Ectodermal cell (in vitro differentiated cells): Measurements from ENCODE around the gene CATSPER1.
"Not testable (repeated sequence)": the region's sequence is repeated elsewhere in the genome, so short reads cannot be mapped to it uniquely, and the experiment has no call there.

Experiments used
- H3K27ac ChIP-seq: 2 replicates; pipeline ENCODE4 v1.7.0; 2013; ENCODE audit warnings: mild to moderate bottlenecking, low read depth, low read length; ENCODE audit not compliant: insufficient read depth, poor library complexity, severe bottlenecking
- H3K27me3 ChIP-seq: 2 replicates; pipeline ENCODE4 v1.7.0; 2013; ENCODE audit warnings: mild to moderate bottlenecking, low read length; ENCODE audit not compliant: insufficient read depth, control insufficient read depth, poor library complexity, severe bottlenecking
- H3K36me3 ChIP-seq: one replicate; pipeline ENCODE4 v1.7.0; 2013; ENCODE audit warnings: low read length; ENCODE audit not compliant: control insufficient read depth, insufficient read depth
- H3K4me1 ChIP-seq: one replicate; pipeline ENCODE4 v1.7.0; 2013; ENCODE audit warnings: low read length; ENCODE audit not compliant: control insufficient read depth, insufficient read depth
- H3K4me3 ChIP-seq: 2 replicates; pipeline ENCODE4 v1.7.0; 2013; ENCODE audit warnings: low read depth, low read length, control low read depth; ENCODE audit not compliant: insufficient read depth
- H3K9me3 ChIP-seq: 2 replicates; pipeline ENCODE4 v1.7.0; 2013; ENCODE audit warnings: mild to moderate bottlenecking, low read length, moderate library complexity; ENCODE audit not compliant: control insufficient read depth
- WGBS, 2 experiments: methylation state at CpG; one replicate each; pipeline ENCODE4 v1.1.7; 2013; ENCODE audit warnings: missing lambda C conversion rate in 2 of 2; 5-methylcytosine and 5-hydroxymethylcytosine counted together

The CATSPER1 gene

GRCh38 chr11:66012371-66012945 lies 13.8 kb downstream of the CATSPER1 start:
- Histone ChIP-seq H3K4me3 (no peak overlapping the region), H3K4me1 (peaks cover 7% of the 10 kb centered on the region), H3K36me3 (no peaks in the 10 kb centered on the region), H3K9me3 (no peaks in the 10 kb centered on the region), H3K27ac (no peak overlapping the region), H3K27me3 (peaks cover 15% of the 10 kb centered on the region)
- 85 to 87% methylated on average over 11 of the region's 12 CpGs for WGBS, 2 experiments

- Histone ChIP-seq H3K4me3 (no peak within 1 kb of the TSS), H3K36me3 (no peaks in the 10 kb centered on the region), H3K27me3 (peaks cover 15% of the 10 kb centered on the region), H3K9me3 (no peaks in the 10 kb centered on the region), H3K27ac (no peak within 1 kb of the TSS), H3K4me1 (peaks cover 13% of the 10 kb centered on the region)
- 71 to 75% methylated on average over 61 of the region's 61 CpGs for WGBS, 2 experiments
Observed at GRCh38 chr11:66011785-66012303, 14.4 kb downstream of the CATSPER1 start, which contains the start of gene CST6. Gene CST6 (plus strand): TSS chr11:66012008. CDS start chr11:66012045, 37 bp downstream.

GRCh38 chr11:66011239-66011784 lies 15.0 kb downstream of the CATSPER1 start:
- peaks cover 14% of the 10 kb centered on the region for H3K4me1 ChIP-seq
- H3K4me3 ChIP-seq = no peak overlapping the region
- H3K27ac ChIP-seq = no peak overlapping the region
- H3K9me3 ChIP-seq = no peaks in the 10 kb centered on the region
- H3K27me3 ChIP-seq = peaks cover 15% of the 10 kb centered on the region
- H3K36me3 ChIP-seq = no peaks in the 10 kb centered on the region
- WGBS, 2 experiments = 78 to 82% methylated on average over 14 of the region's 14 CpGs

GRCh38 chr11:66010036-66010435 lies 16.2 kb downstream of the CATSPER1 start:
- peaks cover 15% of the 10 kb centered on the region for H3K27me3 ChIP-seq
- H3K9me3 ChIP-seq, H3K27ac ChIP-seq, H3K4me3 ChIP-seq, H3K36me3 ChIP-seq: not testable (repeated sequence)
- H3K4me1 ChIP-seq = peaks cover 14% of the 10 kb centered on the region
- WGBS, 2 experiments = 79 to 86% methylated on average over 4 of the region's 4 CpGs

- H3K9me3 ChIP-seq = no peaks in the 10 kb centered on the region
- no peak overlapping the region for H3K27ac ChIP-seq
- peaks cover 13% of the 10 kb centered on the region for H3K4me1 ChIP-seq
- peaks cover 16% of the 10 kb centered on the region for H3K36me3 ChIP-seq
- H3K27me3 ChIP-seq = peaks cover 15% of the 10 kb centered on the region
- H3K4me3 ChIP-seq = no peak overlapping the region
- WGBS, 2 experiments = 68 to 72% methylated on average over 10 of the region's 10 CpGs
Observed at GRCh38 chr11:66008468-66009101, 17.7 kb downstream of the CATSPER1 start.

- Histone ChIP-seq H3K4me3 (no peak overlapping the region), H3K27me3 (peaks cover 15% of the 10 kb centered on the region), H3K4me1 (peaks cover 8% of the 10 kb centered on the region), H3K9me3 (no peaks in the 10 kb centered on the region), H3K27ac (no peak overlapping the region), H3K36me3 (peaks cover 16% of the 10 kb centered on the region)
- 90 to 94% methylated on average over 2 of the region's 2 CpGs for WGBS, 2 experiments
Observed at GRCh38 chr11:66008095-66008467, 18.2 kb downstream of the CATSPER1 start.

- WGBS, 2 experiments = 66 to 69% methylated on average over 5 of the region's 5 CpGs
- Histone ChIP-seq H3K4me3 (no peak overlapping the region), H3K27me3 (peaks cover 13% of the 10 kb centered on the region), H3K27ac (no peak overlapping the region), H3K4me1 (peaks cover 7% of the 10 kb centered on the region), H3K36me3 (peaks cover 16% of the 10 kb centered on the region), H3K9me3 (no peaks in the 10 kb centered on the region)
Observed at GRCh38 chr11:66007201-66007634, 19.1 kb downstream of the CATSPER1 start.

- 78 to 81% methylated on average over 4 of the region's 4 CpGs for WGBS, 2 experiments
- H3K9me3 ChIP-seq = no peaks in the 10 kb centered on the region
- H3K4me3 ChIP-seq = no peak overlapping the region
- peaks cover 7% of the 10 kb centered on the region for H3K4me1 ChIP-seq
- H3K27me3 ChIP-seq = peaks cover 9% of the 10 kb centered on the region
- H3K27ac ChIP-seq = no peak overlapping the region
- peaks cover 16% of the 10 kb centered on the region for H3K36me3 ChIP-seq
Observed at GRCh38 chr11:66006891-66007176, 19.4 kb downstream of the CATSPER1 start.

- WGBS, 2 experiments = 85 to 86% methylated on average over 13 of the region's 13 CpGs
- no peaks in the 10 kb centered on the region for H3K9me3 ChIP-seq
- H3K27ac ChIP-seq = no peak overlapping the region
- peaks cover 7% of the 10 kb centered on the region for H3K4me1 ChIP-seq
- peaks cover 4% of the 10 kb centered on the region for H3K27me3 ChIP-seq
- H3K4me3 ChIP-seq = no peak overlapping the region
- peaks cover 16% of the 10 kb centered on the region for H3K36me3 ChIP-seq
Observed at GRCh38 chr11:66006134-66006890, 20.0 kb downstream of the CATSPER1 start.

GRCh38 chr11:66004186-66004585 lies 22.1 kb downstream of the CATSPER1 start:
- 96 to 97% methylated on average over 4 of the region's 4 CpGs for WGBS, 2 experiments
- H3K27me3 ChIP-seq = no peaks in the 10 kb centered on the region
- no peaks in the 10 kb centered on the region for H3K9me3 ChIP-seq
- peaks cover 23% of the 10 kb centered on the region for H3K36me3 ChIP-seq
- no peak overlapping the region for H3K4me3 ChIP-seq
- no peak overlapping the region for H3K27ac ChIP-seq
- peaks cover 7% of the 10 kb centered on the region for H3K4me1 ChIP-seq
